HCT116 (cell line): Measurements from ENCODE around the gene ARHGAP5. TPM values are rescaled to one million over a fixed set of nuclear protein-coding genes. Genes with fewer than 3 reads are reported as not detected.

Source experiments
- ATAC-seq: fragments of 200-7000 bp; cut with Tn5 transposase; 2 replicates; pipeline ENCODE4 v1.9.1; 2020; ENCODE audit warnings: mild to moderate bottlenecking, moderate library complexity
- BruUV-seq: library from RNA; stranded (reverse); fragments of 400-500 nt; replicated peaks from 2 replicates; lab custom pipeline; 2021; lab: Mats Ljungman, UMichigan
- CTCF ChIA-PET: fragments of 300-600 bp; sonication (Branson Sonifier 250); formaldehyde crosslinking; loops from one replicate; lab custom pipeline; 2021; ENCODE audit warnings: antibody characterized with exemption; lab: Charles Lee
- POLR2A ChIA-PET: fragments of 300-600, 350-600 bp; sonication (Branson Sonifier 250); formaldehyde crosslinking; loops from one replicate; lab custom pipeline; 2021; ENCODE audit warnings: antibody characterized with exemption; lab: Charles Lee
- RAD21 ChIA-PET, 2 experiments: fragments of 300-600 bp; sonication (Branson Sonifier 250); formaldehyde crosslinking; loops; one replicate each; lab custom pipeline; 2023; ENCODE audit warnings: low total read pairs in 2 of 2; ENCODE audit not compliant: uncharacterized antibody in 2 of 2, unreplicated experiment in 2 of 2, low non-redundant PET in 1 of 2; lab: Charles Lee
- DNase-seq: peaks from one replicate; pipeline ENCODE4 v3.0.0-alpha.2; 2010; ENCODE audit warnings: low read depth, low spot score
- H2AFZ ChIP-seq: fragments of 200-600 bp; shearing (Covaris generic), sonication (generic); 2 replicates; pipeline ENCODE4 v1.6.1; 2017; ENCODE audit warnings: low read depth, mixed run types, mixed read lengths, antibody characterized with exemption, low read length; ENCODE audit not compliant: poor library complexity, severe bottlenecking
- H3K27ac ChIP-seq: 2 replicates; pipeline ENCODE4 v1.5.1; 2012; ENCODE audit warnings: low read depth, low read length
- H3K27me3 ChIP-seq: fragments of 200-600 bp; sonication (generic); 2 replicates; pipeline ENCODE4 v1.6.1; 2016; ENCODE audit warnings: mixed run types, low read length, mixed read lengths; ENCODE audit not compliant: insufficient read depth
- H3K36me3 ChIP-seq, 2 experiments: fragments of 200-500 bp in 1 of 2; fragments of 200-600 bp in 1 of 2; sonication (Bioruptor generic) in 1 of 2; sonication (generic) in 1 of 2; 2 replicates each; pipeline versions ENCODE4 v1.5.1 to v1.6.1; 2014 to 2016; ENCODE audit warnings: low read length in 2 of 2, inconsistent platforms in 1 of 2, mixed read lengths in 1 of 2, mixed run types in 1 of 2; ENCODE audit not compliant: insufficient read depth in 2 of 2, control insufficient read depth in 1 of 2
- H3K4me1 ChIP-seq, 2 experiments: fragments of 200-600 bp in 1 of 2; sonication (generic) in 1 of 2; 2 replicates each; pipeline versions ENCODE4 v1.5.1 to v1.6.1; 2012 to 2017; ENCODE audit warnings: low read length in 2 of 2, inconsistent platforms in 1 of 2, mild to moderate bottlenecking in 1 of 2, mixed read lengths in 1 of 2, mixed run types in 1 of 2, moderate library complexity in 1 of 2; ENCODE audit not compliant: insufficient read depth in 2 of 2, control insufficient read depth in 1 of 2
- H3K4me2 ChIP-seq: fragments of 200-600 bp; sonication (generic); 2 replicates; pipeline ENCODE4 v1.6.1; 2017; ENCODE audit warnings: mixed run types, low read length, mixed read lengths
- H3K4me3 ChIP-seq, 2 experiments: fragments of 200-600 bp in 1 of 2; sonication (generic) in 1 of 2; replicated peaks in 1 of 2; 2 replicates each; pipeline ENCODE4 v1.5.1; 2011 to 2016; ENCODE audit warnings: low read length in 2 of 2, control low read depth in 1 of 2, low read depth in 1 of 2, mild to moderate bottlenecking in 1 of 2, mixed read lengths in 1 of 2, mixed run types in 1 of 2
- H3K79me2 ChIP-seq: fragments of 200-600 bp; sonication (generic); 2 replicates; pipeline ENCODE4 v1.6.1; 2017; ENCODE audit warnings: mild to moderate bottlenecking, mixed run types, low read length, moderate library complexity, mixed read lengths; ENCODE audit not compliant: insufficient read depth
- H3K9ac ChIP-seq: fragments of 200-600 bp; sonication (generic); 2 replicates; pipeline ENCODE4 v1.6.1; 2016; ENCODE audit warnings: low read length, mixed read lengths
- H3K9me2 ChIP-seq: fragments of 200-600 bp; sonication (generic), shearing (Covaris generic); 2 replicates; pipeline ENCODE4 v1.6.1; 2017; ENCODE audit warnings: mixed run types, mild to moderate bottlenecking, moderate library complexity; ENCODE audit not compliant: insufficient read depth
- H3K9me3 ChIP-seq, 2 experiments: fragments of 200-500 bp in 1 of 2; fragments of 200-600 bp in 1 of 2; sonication (Bioruptor generic) in 1 of 2; sonication (generic) in 1 of 2; 2 replicates each; pipeline ENCODE4 v1.6.1; 2014 to 2017; ENCODE audit warnings: low read length in 2 of 2, mixed read lengths in 2 of 2, inconsistent platforms in 1 of 2, low read depth in 1 of 2, mild to moderate bottlenecking in 1 of 2, mixed run types in 1 of 2, moderate library complexity in 1 of 2; ENCODE audit not compliant: control insufficient read depth in 1 of 2, insufficient read depth in 1 of 2
- H4K20me1 ChIP-seq: fragments of 200-600 bp; sonication (generic), shearing (Covaris generic); 2 replicates; pipeline ENCODE4 v1.6.1; 2017; ENCODE audit warnings: mixed run types, mild to moderate bottlenecking, moderate library complexity; ENCODE audit not compliant: insufficient read depth
- ELF1 ChIP-seq: IDR thresholded peaks from 2 replicates; pipeline ENCODE4 v1.6.1; 2012; ENCODE audit warnings: low read depth, borderline replicate concordance
- EZH2 ChIP-seq: fragments of 200-600 bp; sonication (generic); IDR thresholded peaks from 2 replicates; pipeline ENCODE4 v1.6.1; 2017; ENCODE audit warnings: antibody characterized with exemption, mixed run types
- EZH2phosphoT487 ChIP-seq: fragments of 200-600 bp; IDR thresholded peaks from 2 replicates; pipeline ENCODE4 v1.6.1; 2018; ENCODE audit warnings: antibody characterized with exemption, borderline replicate concordance
- FOSL1 ChIP-seq: IDR thresholded peaks from 2 replicates; pipeline ENCODE4 v1.6.1; 2012; ENCODE audit warnings: low read depth
- SP1 ChIP-seq: IDR thresholded peaks from 2 replicates; pipeline ENCODE4 v1.6.1; 2012; ENCODE audit warnings: low read depth
- TCF7L2 ChIP-seq: IDR thresholded peaks from 2 replicates; pipeline ENCODE4 v1.7.0; 2011; ENCODE audit warnings: borderline replicate concordance, inconsistent platforms; ENCODE audit not compliant: insufficient read depth, insufficient read length; ENCODE audit errors: extremely low read depth
- intact Hi-C: fragments of 100-400 bp; cut with micrococcal nuclease; formaldehyde crosslinking; loops from 2 replicates; pipeline ENCODE4 v1.10.0; 2022
- total RNA-seq: library from RNA; stranded (reverse); gene quantifications from one replicate; pipeline ENCODE4 v1.2.1, GENCODE V29; 2021; ENCODE audit not compliant: unreplicated experiment
- TF ChIP-seq, protein P1 (sequence below): IDR thresholded peaks from 2 replicates; pipeline ENCODE4 v1.6.1; 2012
- TF ChIP-seq, protein P2 (sequence below), 3 experiments: fragments of 200-600 bp in 1 of 3; sonication (generic) in 1 of 3; IDR thresholded peaks in 2 of 3; conservative IDR thresholded peaks in 1 of 3; 2 replicates each; pipeline ENCODE4 v1.5.1; 2012 to 2017; ENCODE audit warnings: low read depth in 2 of 3, low read length in 2 of 3, antibody characterized with exemption in 1 of 3, borderline replicate concordance in 1 of 3, control low read depth in 1 of 3, mild to moderate bottlenecking in 1 of 3, mixed read lengths in 1 of 3, mixed run types in 1 of 3, moderate library complexity in 1 of 3; ENCODE audit not compliant: insufficient read depth in 1 of 3

The ARHGAP5 gene
- total RNA-seq, 1 experiment from 2014 or later: 66.7 TPM

DNA sequence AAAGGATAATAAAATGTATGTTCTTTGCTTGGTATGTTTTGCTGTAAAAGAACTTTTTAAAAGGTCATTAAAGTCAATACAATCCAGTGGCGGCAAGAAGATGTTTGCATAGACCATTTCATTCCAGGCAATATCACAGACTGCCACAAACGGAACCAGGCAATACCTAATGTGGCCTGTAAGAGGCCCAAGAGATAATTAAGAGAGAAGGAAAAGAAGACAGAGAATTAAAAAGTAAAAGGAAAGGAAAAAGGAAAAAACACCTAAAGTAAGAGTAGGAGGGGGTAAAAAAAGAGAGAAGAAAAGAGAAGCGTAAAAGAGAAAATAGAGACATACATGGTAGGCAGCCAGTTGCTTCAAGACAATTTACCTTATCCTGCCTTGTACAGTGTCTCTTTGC is 6.8 kb upstream of the ARHGAP5 start:
- ChIA-PET CTCF (interaction anchor here (1.6 kb wide), 1 partner anchor 181 kb away, joined by 4 read pairs; no protein-coding TSS in a partner anchor), POLR2A (no interaction called here), RAD21 (no interaction called here)
- DNase-seq (no peak), ATAC-seq (peak; percentile 55)
- no peaks in the 10 kb centered on the region for H4K20me1 ChIP-seq
- no peaks in the 10 kb centered on the region for H3K36me3 ChIP-seq
- H3K27me3 ChIP-seq: no peaks in the 10 kb centered on the region
- no TSS peak for BruUV-seq
- H3K9me3 ChIP-seq: no peaks in the 10 kb centered on the region
- no peak overlapping the region for H3K4me2 ChIP-seq
- H3K4me1 ChIP-seq: peaks cover 5 to 16% of the 10 kb centered on the region in 2 experiments
- no peak overlapping the region for H2AFZ ChIP-seq
- no peak overlapping the region for H3K4me3 ChIP-seq
- TF ChIP-seq ELF1: no peak
- TF ChIP-seq, protein P1, sequence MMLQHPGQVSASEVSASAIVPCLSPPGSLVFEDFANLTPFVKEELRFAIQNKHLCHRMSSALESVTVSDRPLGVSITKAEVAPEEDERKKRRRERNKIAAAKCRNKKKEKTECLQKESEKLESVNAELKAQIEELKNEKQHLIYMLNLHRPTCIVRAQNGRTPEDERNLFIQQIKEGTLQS: no peak
- TF ChIP-seq EZH2phosphoT487: no peak
- TF ChIP-seq SP1: no peak
- no peak for TF ChIP-seq FOSL1
- TF ChIP-seq, protein P2, sequence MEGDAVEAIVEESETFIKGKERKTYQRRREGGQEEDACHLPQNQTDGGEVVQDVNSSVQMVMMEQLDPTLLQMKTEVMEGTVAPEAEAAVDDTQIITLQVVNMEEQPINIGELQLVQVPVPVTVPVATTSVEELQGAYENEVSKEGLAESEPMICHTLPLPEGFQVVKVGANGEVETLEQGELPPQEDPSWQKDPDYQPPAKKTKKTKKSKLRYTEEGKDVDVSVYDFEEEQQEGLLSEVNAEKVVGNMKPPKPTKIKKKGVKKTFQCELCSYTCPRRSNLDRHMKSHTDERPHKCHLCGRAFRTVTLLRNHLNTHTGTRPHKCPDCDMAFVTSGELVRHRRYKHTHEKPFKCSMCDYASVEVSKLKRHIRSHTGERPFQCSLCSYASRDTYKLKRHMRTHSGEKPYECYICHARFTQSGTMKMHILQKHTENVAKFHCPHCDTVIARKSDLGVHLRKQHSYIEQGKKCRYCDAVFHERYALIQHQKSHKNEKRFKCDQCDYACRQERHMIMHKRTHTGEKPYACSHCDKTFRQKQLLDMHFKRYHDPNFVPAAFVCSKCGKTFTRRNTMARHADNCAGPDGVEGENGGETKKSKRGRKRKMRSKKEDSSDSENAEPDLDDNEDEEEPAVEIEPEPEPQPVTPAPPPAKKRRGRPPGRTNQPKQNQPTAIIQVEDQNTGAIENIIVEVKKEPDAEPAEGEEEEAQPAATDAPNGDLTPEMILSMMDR (IDR thresholded peaks at IDR 0.05 in 2 of 3, conservative IDR thresholded peaks at IDR 0.05 in 1 of 3; ENCODE audit: borderline replicate concordance in 1 of 3, insufficient read depth in 1 of 3, low read depth in 2 of 3, low read length in 2 of 3): peak in 2 of 3 experiments; percentile 23 to 24; a peak in 2 of 6 replicates
- TF ChIP-seq EZH2: no peak
- TF ChIP-seq TCF7L2: no peak
- no peak overlapping the region for H3K9ac ChIP-seq
- no peaks in the 10 kb centered on the region for H3K9me2 ChIP-seq
- intact Hi-C loops: loop anchor here (10.0 kb wide), 2 partner anchors 395 to 555 kb away; no protein-coding TSS in a partner anchor
- H3K27ac ChIP-seq: no peak overlapping the region
- no peaks in the 10 kb centered on the region; the same call in none of the 2 replicates for H3K79me2 ChIP-seq
